Prostate gland (tissue), 2 donors: ENCODE results near the gene KLHDC4.

Source experiments
- POLR2A ChIP-seq: fragments of 450-650 bp; IDR thresholded peaks from one replicate; pipeline ENCODE4 v1.6.1; 2016; ENCODE audit warnings: antibody characterized with exemption, mild to moderate bottlenecking
- POLR2AphosphoS5 ChIP-seq: sonication (generic); formaldehyde crosslinking; IDR thresholded peaks from one replicate; pipeline ENCODE4 v1.6.1; 2017; ENCODE audit warnings: antibody characterized with exemption
- TF ChIP-seq, protein P1 (sequence below), 4 experiments: fragments of 200-600 bp in 2 of 4; fragments of 450-650 bp in 2 of 4; sonication (generic) in 2 of 4; IDR thresholded peaks; 1 replicate in 3 of 4; 2 replicates in 1 of 4; pipeline ENCODE4 v1.5.1; 2016 to 2019; ENCODE audit warnings: antibody characterized with exemption in 4 of 4, mild to moderate bottlenecking in 2 of 4, moderate library complexity in 2 of 4

GRCh38 chr16:87688876-87689815, 76.6 kb downstream of the KLHDC4 start:
- TF ChIP-seq, protein P1, sequence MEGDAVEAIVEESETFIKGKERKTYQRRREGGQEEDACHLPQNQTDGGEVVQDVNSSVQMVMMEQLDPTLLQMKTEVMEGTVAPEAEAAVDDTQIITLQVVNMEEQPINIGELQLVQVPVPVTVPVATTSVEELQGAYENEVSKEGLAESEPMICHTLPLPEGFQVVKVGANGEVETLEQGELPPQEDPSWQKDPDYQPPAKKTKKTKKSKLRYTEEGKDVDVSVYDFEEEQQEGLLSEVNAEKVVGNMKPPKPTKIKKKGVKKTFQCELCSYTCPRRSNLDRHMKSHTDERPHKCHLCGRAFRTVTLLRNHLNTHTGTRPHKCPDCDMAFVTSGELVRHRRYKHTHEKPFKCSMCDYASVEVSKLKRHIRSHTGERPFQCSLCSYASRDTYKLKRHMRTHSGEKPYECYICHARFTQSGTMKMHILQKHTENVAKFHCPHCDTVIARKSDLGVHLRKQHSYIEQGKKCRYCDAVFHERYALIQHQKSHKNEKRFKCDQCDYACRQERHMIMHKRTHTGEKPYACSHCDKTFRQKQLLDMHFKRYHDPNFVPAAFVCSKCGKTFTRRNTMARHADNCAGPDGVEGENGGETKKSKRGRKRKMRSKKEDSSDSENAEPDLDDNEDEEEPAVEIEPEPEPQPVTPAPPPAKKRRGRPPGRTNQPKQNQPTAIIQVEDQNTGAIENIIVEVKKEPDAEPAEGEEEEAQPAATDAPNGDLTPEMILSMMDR (IDR thresholded peaks at IDR 0.05), result no peak
- no peak for TF ChIP-seq POLR2A
- no peak for TF ChIP-seq POLR2AphosphoS5
